DMS 273 treated with DMSO at 0.1 percent for 48 hours (cell line): Measurements from ENCODE around the gene CRTC1.

Experiments used
- DNase-seq: peaks from one replicate; lab custom pipeline; 2025; lab: John Stamatoyannopoulos, UW

The CRTC1 gene, protein sequence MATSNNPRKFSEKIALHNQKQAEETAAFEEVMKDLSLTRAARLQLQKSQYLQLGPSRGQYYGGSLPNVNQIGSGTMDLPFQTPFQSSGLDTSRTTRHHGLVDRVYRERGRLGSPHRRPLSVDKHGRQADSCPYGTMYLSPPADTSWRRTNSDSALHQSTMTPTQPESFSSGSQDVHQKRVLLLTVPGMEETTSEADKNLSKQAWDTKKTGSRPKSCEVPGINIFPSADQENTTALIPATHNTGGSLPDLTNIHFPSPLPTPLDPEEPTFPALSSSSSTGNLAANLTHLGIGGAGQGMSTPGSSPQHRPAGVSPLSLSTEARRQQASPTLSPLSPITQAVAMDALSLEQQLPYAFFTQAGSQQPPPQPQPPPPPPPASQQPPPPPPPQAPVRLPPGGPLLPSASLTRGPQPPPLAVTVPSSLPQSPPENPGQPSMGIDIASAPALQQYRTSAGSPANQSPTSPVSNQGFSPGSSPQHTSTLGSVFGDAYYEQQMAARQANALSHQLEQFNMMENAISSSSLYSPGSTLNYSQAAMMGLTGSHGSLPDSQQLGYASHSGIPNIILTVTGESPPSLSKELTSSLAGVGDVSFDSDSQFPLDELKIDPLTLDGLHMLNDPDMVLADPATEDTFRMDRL

DNA sequence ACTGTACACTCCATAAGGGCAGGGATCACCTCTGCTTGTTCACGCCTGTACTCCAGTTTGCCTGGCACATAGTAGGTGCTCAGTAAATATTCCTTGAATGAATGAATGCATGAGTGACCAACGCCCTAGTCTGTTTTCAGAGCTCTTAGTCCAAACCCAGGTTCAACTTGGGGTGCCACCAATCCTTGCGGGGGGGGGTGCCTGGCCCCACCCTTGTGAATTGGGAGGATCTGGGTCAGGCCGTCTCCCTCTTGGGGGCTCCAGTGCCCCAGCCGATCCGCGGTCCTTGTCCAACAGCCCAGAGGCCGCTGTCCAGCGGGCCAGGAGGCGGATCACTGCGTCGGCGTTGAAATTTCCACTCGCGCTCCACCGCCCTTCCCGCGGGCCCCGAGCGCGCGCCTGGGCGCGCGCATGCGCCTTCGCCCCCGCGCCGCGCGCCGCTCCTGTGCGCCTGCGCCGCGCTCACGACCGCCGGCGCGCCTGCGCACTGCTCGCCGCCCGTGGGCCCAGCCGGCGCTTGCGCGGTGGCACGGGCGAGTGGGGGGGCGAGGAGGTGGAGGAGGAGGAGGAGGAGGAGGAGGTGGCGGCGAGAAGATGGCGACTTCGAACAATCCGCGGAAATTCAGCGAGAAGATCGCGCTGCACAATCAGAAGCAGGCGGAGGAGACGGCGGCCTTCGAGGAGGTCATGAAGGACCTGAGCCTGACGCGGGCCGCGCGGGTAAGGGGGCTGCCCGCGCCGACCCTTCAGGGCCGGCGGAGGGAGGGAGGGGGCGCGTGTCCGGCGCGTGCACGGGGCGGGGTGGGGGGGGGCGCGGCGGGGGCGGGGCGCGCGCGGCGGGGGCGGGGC, at the start of gene CRTC1:
Gene CRTC1 (plus strand): TSS at position 572 of the 849 bp plus-strand sequence. CDS start 23 bp downstream, at position 595.
- DNase-seq: peak; percentile 28

DNA sequence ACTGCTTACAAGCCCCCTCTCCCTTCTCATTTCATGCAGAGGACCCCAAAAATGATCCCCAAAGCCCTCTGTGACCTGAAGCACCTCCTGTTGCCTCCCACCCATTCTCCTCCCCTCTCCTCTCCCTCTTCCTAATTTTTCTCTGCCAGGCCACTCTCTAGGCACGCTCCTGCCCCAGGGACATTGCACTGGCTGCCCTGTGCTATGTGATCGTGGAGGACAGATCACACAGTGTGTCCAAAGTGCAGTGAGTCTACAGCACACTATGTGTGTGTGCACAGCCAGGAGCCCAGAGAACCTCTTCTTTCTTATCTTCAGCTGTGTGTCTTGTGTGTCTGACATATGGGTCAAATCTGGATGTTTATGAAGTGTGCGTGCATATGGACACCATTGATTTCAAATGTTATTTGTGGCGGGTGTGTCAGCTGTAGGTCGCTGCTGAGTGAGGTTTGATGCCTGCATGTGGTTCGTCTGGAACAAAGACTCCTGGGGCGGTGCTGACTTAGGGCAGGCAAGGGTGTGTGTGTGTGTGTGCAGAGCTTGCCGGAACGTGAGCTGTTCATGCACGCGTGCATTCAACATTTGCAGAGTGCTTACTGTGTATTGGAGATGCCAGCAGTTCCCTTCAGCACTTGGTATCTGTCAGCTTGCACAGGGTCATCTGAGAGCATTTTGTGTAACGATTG, 48.7 kb upstream of the CRTC1 start:
- no peak for DNase-seq

- no peak for DNase-seq
These were observed 47.7 kb upstream of the CRTC1 start for GRCh38 chr19:18635831-18636182.

GRCh38 chr19:18636183-18636968, 47.1 kb upstream of the CRTC1 start:
- peak; percentile 50 for DNase-seq

DNA sequence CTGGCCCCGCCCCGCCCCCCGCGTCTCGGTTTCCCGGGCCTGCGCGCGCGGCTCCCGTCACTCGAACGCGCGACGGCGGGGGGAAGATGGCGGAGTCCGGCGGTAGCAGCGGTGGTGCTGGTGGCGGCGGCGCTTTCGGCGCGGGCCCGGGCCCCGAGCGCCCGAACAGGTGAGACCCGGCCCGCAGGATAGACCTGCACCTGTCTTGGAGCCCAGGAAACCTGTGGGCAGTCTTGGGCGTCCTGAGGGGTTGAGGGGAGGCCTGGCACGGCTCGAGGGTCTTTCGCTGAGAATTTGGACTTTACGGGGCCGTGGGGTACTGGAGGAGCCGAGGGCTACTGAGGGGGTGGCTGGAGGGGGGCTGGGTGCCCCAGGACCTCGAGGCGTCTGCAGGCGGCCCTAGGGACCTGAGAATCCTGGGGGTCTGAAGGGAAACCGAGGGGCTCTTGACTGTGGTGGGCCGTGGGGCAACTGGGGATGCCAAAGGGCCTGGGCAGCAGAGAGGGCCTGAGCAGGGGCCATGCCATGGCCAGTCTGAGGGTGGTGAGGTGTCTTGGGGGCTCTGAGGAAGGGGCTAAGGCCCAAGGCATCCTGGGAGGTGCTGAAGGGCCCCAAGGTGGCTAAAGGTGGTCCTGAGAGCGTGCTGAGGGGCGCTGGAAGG, 46.4 kb upstream of the CRTC1 start, which contains the start of gene KLHL26:
Gene KLHL26 (plus strand): TSS at position 60 of the 661 bp plus-strand sequence. CDS start 27 bp downstream, at position 87.
- no peak for DNase-seq

DNA sequence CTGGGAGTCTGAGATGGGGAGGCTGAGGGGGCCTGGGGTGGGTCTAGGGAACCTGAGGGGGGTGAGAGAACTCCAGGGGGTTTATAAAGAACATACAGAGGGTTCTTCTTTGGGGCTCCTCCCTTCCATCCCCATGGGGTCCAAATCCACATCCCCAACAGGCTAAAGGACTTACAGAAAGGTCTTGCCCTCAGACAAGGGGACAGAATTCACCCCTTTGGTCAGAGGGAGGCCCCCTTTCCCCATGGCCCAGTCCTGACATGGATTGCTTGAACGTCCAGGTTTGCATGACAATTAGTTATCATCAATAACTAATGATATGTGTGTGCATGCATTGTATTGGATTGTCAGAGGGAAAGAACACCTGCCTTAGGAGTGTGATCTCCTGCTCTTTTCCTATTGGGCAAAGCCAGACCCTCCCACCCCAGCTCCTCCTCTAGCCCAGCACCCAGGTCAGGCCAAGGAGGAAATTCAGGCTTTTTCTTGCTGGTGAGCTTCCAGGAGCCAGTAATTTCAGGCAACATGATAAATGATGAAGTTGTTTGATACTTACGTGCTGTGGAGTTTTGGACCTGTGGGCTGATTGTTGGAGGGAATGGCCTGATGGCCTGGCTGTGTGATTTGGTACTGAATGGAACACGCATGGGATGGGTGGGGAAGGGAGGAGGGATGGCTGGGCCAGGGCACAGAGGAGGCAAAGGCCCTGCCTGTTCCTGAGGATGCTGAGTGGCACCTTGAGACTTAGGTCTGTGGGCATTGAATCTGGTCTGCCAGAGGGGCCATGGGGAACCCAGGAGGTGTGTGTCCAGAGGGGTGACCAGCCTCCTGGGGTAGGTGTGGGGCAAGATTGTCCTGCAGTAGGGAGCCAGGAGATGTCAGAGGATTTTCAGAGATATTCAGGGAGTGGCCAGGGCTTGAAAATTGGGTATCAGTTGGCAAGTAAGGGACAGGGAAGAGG, 45.5 kb upstream of the CRTC1 start:
- no peak for DNase-seq

DNA sequence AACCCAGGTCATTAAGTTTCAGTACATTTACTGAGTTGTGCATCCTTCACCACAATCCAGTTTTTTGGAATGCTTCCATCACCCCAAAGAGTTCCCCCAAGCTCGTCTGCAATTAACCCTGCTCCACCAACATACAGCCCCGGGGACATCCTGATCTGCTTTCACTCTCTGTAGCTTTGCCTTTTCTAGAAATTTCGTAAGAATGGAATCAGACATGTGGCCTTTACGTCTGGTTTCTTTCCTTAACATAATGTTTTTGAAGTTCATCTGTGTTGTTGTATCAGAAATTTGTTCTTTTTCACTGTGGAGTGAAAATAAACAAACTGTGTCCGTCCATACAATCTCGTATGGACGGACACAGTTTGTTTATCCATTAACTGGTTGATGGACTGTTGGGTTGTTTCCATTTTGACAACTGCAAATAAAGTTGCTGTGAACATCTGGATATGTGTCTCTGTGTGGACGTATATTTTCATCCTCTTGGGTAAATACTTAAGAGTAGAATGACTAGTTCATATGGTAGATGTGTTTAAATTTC, 43.7 kb upstream of the CRTC1 start:
- no peak for DNase-seq

DNA sequence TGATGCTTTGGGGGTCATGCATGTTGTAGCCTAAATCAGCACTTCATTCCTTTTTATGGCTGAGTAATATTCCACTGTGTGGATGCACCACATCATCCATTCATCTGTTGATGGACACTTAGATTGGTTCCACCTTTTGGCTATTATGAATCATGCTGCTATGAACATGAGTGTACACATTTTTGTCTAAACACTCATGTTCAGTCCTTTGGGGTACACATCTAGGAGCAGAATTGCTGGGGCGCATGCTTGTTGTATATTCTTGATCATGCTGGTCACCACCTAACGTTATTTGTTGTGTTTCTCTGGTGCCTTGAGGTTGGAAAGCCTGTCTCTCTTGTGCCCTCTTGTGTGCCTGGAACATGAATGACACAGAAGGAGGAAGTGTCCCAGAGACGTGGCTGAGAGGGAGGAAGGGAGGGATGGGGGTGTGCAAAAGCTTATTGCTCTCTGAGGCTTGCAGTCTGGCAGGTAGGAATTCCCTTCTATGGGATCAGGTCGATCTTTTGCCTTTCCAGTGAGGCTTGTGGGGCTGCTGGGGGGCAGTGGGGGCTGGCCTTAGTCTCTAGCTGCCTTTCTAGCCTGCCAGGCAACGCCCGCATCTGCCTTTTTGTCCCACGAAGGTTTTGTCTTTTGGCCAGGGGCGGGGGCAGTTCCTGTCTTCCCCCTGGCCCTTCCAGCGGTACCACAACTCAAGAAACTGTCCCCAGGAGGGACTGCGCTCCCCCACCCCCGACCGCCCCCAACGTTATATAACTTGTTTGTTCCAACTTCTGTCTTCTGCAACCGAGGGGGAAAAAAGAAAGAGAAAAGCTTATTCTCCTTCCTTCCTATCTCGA, 39.1 kb upstream of the CRTC1 start:
- DNase-seq: no peak

- DNase-seq: no peak
These were observed 38.4 kb upstream of the CRTC1 start for GRCh38 chr19:18645035-18645511.

GRCh38 chr19:18646535-18647370, 36.7 kb upstream of the CRTC1 start:
- no peak for DNase-seq

DNA sequence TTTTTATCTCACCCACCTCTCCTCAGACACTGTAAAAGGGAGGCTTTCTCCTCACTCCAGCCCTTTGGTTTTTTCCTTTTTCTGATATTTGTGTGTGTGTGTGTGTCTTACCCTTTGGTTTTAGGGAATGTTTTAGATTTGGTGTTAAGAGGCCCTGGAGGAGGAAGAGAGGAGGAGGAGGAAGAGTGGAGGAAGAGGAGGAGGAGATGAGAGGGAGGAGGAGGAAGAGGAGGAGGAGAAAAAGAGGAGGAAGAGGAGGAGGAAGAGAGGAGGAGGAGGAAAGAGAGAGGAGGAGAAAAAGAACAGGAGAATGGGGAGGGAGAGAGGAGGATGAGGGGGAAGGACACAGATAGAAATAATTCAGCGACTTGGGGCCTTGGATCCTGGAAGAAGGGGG, 36.1 kb upstream of the CRTC1 start:
- DNase-seq: no peak

DNA sequence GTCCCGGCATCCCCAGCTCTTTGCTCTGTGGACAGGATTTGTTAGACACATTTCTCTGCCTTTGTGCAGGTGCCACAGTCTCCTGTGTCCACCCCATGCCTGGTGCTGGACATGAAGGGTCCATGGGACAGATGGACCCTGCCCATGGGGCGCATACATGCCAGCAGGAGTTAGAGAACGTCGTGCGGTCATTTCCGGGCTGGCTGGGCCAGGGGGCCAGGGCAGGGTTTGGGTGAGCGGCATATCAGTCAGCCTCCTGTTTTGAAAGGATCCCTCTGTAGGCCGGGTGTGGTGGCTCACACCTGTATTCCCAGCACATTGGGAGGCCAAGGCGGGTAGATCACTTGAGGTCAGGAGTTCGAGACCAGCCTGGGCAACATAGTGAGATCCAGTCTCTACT, 35.7 kb upstream of the CRTC1 start:
- no peak for DNase-seq

- DNase-seq: no peak
These were observed 34.5 kb upstream of the CRTC1 start for GRCh38 chr19:18648973-18649315.

GRCh38 chr19:18649371-18650020, 34.0 kb upstream of the CRTC1 start:
- no peak for DNase-seq

DNA sequence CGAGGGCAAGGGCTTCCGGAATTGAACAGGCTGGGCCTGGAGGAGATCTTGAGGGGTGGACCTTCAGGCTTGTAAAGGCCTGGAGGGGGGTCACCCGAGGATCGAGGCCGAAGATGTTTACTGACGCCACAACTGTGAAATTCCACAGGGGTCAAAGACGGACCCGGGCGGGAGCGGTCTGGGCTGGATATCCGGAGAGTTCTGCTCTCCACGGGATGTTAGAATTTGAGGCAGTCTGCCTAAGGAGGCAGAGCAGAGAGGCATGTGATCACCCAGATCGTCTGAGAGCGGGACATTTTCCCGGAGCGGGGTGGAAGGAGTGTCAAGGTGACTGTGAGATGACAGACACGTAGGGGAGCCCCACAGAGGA, 33.5 kb upstream of the CRTC1 start:
- no peak for DNase-seq

DNA sequence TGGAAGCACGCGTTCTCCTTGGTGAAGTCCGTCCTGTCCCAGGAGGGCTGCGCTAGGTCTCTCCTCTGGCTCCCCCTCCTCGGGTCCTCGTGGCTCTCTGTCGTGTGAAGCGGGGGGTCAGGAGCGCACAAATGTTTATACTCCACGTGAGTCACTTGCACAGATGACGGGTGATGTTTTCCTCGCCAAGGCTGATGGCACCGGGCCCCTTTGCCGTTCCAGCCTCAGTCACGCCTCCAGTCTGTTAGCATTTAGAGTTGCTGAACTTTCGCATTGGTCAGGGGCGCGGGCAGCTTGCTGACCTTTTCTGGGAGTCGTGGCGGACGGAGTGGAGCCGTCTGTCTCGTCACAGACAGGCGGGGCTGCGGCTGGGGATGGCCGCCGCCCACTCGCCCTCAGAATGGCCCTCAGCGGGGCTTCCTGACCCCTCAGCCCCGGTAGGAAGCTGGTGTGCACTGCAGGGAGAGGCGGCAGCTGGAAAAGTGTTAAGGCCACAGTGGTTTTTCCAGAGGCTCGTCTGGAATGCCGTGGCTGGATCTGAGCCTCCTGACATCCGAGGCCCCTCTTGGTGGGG, 32.9 kb upstream of the CRTC1 start:
- no peak for DNase-seq
